Stomach (tissue), 4 donors: ENCODE measurements around the gene CFAP221.

Experiments used
- EP300 ChIP-seq: sonication (generic); formaldehyde crosslinking; IDR thresholded peaks from one replicate; pipeline ENCODE4 v1.6.1; 2017; ENCODE audit warnings: antibody characterized with exemption
- POLR2A ChIP-seq, 4 donors: fragments of 450-650 bp; IDR thresholded peaks; one replicate each; pipeline ENCODE4 v1.6.1; 2016; ENCODE audit warnings: antibody characterized with exemption in 4 of 4, control low read depth in 2 of 4, mild to moderate bottlenecking in 1 of 4, moderate library complexity in 1 of 4
- POLR2AphosphoS5 ChIP-seq, 3 donors: sonication (generic); formaldehyde crosslinking; IDR thresholded peaks; one replicate each; pipeline ENCODE4 v1.6.1; 2016; ENCODE audit warnings: antibody characterized with exemption in 3 of 3
- TF ChIP-seq, protein P1 (sequence below), 7 experiments: fragments of 450-650 bp in 4 of 7; fragments of 200-600 bp in 3 of 7; sonication (generic) in 3 of 7; IDR thresholded peaks; one replicate each; pipeline ENCODE4 v1.5.1; 2016 to 2019; ENCODE audit warnings: antibody characterized with exemption in 7 of 7, control low read depth in 2 of 7, mild to moderate bottlenecking in 1 of 7

DNA sequence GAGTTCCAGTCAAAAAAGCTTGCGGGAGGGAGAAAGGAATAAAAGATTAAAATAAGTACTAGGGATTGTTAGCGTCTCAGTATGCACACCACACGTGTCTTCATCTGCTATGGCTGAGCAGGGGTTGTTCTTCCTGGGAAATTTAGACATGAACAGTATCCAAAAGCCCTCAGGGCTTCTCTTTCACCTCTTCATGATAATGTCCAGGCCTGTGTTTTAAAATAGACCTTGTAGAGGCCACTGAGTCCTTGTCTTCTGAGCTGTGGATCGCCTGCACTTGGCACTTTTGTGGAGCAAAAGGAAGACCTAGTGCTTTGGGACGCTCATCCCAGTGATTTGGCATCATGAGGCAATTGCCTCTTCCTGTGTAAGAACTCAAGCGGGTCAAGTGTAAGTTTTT lies 52.4 kb downstream of the CFAP221 start:
- TF ChIP-seq, protein P1, sequence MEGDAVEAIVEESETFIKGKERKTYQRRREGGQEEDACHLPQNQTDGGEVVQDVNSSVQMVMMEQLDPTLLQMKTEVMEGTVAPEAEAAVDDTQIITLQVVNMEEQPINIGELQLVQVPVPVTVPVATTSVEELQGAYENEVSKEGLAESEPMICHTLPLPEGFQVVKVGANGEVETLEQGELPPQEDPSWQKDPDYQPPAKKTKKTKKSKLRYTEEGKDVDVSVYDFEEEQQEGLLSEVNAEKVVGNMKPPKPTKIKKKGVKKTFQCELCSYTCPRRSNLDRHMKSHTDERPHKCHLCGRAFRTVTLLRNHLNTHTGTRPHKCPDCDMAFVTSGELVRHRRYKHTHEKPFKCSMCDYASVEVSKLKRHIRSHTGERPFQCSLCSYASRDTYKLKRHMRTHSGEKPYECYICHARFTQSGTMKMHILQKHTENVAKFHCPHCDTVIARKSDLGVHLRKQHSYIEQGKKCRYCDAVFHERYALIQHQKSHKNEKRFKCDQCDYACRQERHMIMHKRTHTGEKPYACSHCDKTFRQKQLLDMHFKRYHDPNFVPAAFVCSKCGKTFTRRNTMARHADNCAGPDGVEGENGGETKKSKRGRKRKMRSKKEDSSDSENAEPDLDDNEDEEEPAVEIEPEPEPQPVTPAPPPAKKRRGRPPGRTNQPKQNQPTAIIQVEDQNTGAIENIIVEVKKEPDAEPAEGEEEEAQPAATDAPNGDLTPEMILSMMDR (IDR thresholded peaks at IDR 0.05), result no peak
- no peak for TF ChIP-seq POLR2A (IDR thresholded peaks at IDR 0.05)
- TF ChIP-seq POLR2AphosphoS5 (IDR thresholded peaks at IDR 0.05), result no peak
- TF ChIP-seq EP300, result no peak
